ENCODE data around the gene MRPL40.

Gene MRPL40

GRCh38 chr22:19412478-19412877 is 19.9 kb upstream of the MRPL40 start:
- Histone ChIP-seq H3K79me2 (ENCODE audit: low read length) (peaks cover 100% of the 10 kb centered on the region), H3K27ac (ENCODE audit: low read length) (no peak overlapping the region), H2AFZ (ENCODE audit: low read length) (no peak overlapping the region), H4K20me1 (ENCODE audit: insufficient read depth, low read length) (peaks cover 45% of the 10 kb centered on the region), H3K36me3 (replicated peaks; ENCODE audit: insufficient read depth, low read length) (peaks cover 15% of the 10 kb centered on the region), H3K9ac (ENCODE audit: low read length) (no peak overlapping the region), H3K9me3 (replicated peaks; ENCODE audit: insufficient read depth, low read length) (no peaks in the 10 kb centered on the region), H3K9me2 (replicated peaks; ENCODE audit: insufficient read depth, low read length) (no peaks in the 10 kb centered on the region), H3K4me1 (ENCODE audit: low read length) (peaks cover under 1% of the 10 kb centered on the region; the same call in 1 of the 2 replicates), H3F3A (ENCODE audit: insufficient read depth, low read length) (no peaks in the 10 kb centered on the region; the same call in 1 of the 2 replicates), H3K4me2 (ENCODE audit: low read depth, low read length) (no peak overlapping the region), H3K27me3 (replicated peaks; ENCODE audit: insufficient read depth, low read length) (no peaks in the 10 kb centered on the region), H3K4me3 (ENCODE audit: low read length) (no peak overlapping the region)
- DNase-seq, result no peak
- no peak for TF ChIP-seq CTCF (IDR thresholded peaks at IDR 0.05; ENCODE audit: low read length)
- TF ChIP-seq EZH2 (optimal IDR thresholded peaks at IDR 0.05; ENCODE audit: low read depth, low read length), result no peak
- no peak for TF ChIP-seq EZH2phosphoT487 (IDR thresholded peaks at IDR 0.05; ENCODE audit: low read length)

GRCh38 chr22:19412923-19413322 is 19.4 kb upstream of the MRPL40 start:
- Histone ChIP-seq H3K4me2 (ENCODE audit: low read depth, low read length) (no peak overlapping the region), H3K9me3 (replicated peaks; ENCODE audit: insufficient read depth, low read length) (no peaks in the 10 kb centered on the region), H3K27ac (ENCODE audit: low read length) (no peak overlapping the region), H3F3A (ENCODE audit: insufficient read depth, low read length) (peaks cover 2% of the 10 kb centered on the region; the same call in 1 of the 2 replicates), H3K27me3 (replicated peaks; ENCODE audit: insufficient read depth, low read length) (no peaks in the 10 kb centered on the region), H2AFZ (ENCODE audit: low read length) (no peak overlapping the region), H3K9me2 (replicated peaks; ENCODE audit: insufficient read depth, low read length) (no peaks in the 10 kb centered on the region), H3K4me3 (ENCODE audit: low read length) (no peak overlapping the region), H3K4me1 (ENCODE audit: low read length) (peaks cover 5% of the 10 kb centered on the region), H3K9ac (ENCODE audit: low read length) (no peak overlapping the region), H3K36me3 (replicated peaks; ENCODE audit: insufficient read depth, low read length) (peaks cover 15% of the 10 kb centered on the region), H4K20me1 (ENCODE audit: insufficient read depth, low read length) (peaks cover 45% of the 10 kb centered on the region), H3K79me2 (ENCODE audit: low read length) (peaks cover 100% of the 10 kb centered on the region)
- no peak for DNase-seq
- TF ChIP-seq CTCF (IDR thresholded peaks at IDR 0.05; ENCODE audit: low read length), result no peak
- no peak for TF ChIP-seq EZH2 (optimal IDR thresholded peaks at IDR 0.05; ENCODE audit: low read depth, low read length)
- TF ChIP-seq EZH2phosphoT487 (IDR thresholded peaks at IDR 0.05; ENCODE audit: low read length), result no peak

- H2AFZ ChIP-seq (ENCODE audit: low read length), result no peak overlapping the region
- DNase-seq, result peak; percentile 72
- H4K20me1 ChIP-seq (ENCODE audit: insufficient read depth, low read length), result peaks cover 14% of the 10 kb centered on the region
- no peaks in the 10 kb centered on the region for H3K36me3 ChIP-seq (replicated peaks; ENCODE audit: insufficient read depth, low read length)
- no peak for TF ChIP-seq CTCF (IDR thresholded peaks at IDR 0.05; ENCODE audit: low read length)
- no peak for TF ChIP-seq EZH2phosphoT487 (IDR thresholded peaks at IDR 0.05; ENCODE audit: low read length)
- TF ChIP-seq EZH2 (optimal IDR thresholded peaks at IDR 0.05; ENCODE audit: low read depth, low read length), result no peak
- H3K9me2 ChIP-seq (replicated peaks; ENCODE audit: insufficient read depth, low read length), result no peaks in the 10 kb centered on the region
- peak overlapping the region; percentile 97 for H3K27ac ChIP-seq (ENCODE audit: low read length)
- H3K79me2 ChIP-seq (ENCODE audit: low read length), result peaks cover 94% of the 10 kb centered on the region
- H3K4me1 ChIP-seq (ENCODE audit: low read length), result peaks cover 57% of the 10 kb centered on the region
- H3K9ac ChIP-seq (ENCODE audit: low read length), result peak overlapping the region; percentile 77
- peak overlapping the region; percentile 27 for H3K4me3 ChIP-seq (ENCODE audit: low read length)
- H3K9me3 ChIP-seq (replicated peaks; ENCODE audit: insufficient read depth, low read length), result no peaks in the 10 kb centered on the region
- H3K4me2 ChIP-seq (ENCODE audit: low read depth, low read length), result peak overlapping the region; percentile 75
- peaks cover 45% of the 10 kb centered on the region for H3F3A ChIP-seq (ENCODE audit: insufficient read depth, low read length)
- H3K27me3 ChIP-seq (replicated peaks; ENCODE audit: insufficient read depth, low read length), result no peaks in the 10 kb centered on the region
These were observed 13.3 kb upstream of the MRPL40 start for GRCh38 chr22:19419086-19419463.

Data from MM.1S (cell line).